Measurements from ENCODE around the gene DCAF4. TPM values are rescaled to one million over a fixed set of nuclear protein-coding genes. Genes with fewer than 3 reads are reported as not detected.

Gene DCAF4
- total and polyA plus RNA-seq, 2 of the 4 experiments (the other 2 are of a cell fraction), result 28.8 to 29.4 TPM

GRCh38 chr14:72925171-72925759, 999 bp upstream of the DCAF4 start:
- intact Hi-C loops (cut with micrococcal nuclease), result no loop called here
- Histone ChIP-seq H2BK5ac (ENCODE audit: low read depth, low read length, poor library complexity, severe bottlenecking) (no peak overlapping the region), H4K91ac (ENCODE audit: insufficient read depth, low read depth, low read length) (peak overlapping the region; percentile 39; the same call in 1 of the 2 replicates), H2BK120ac (ENCODE audit: low read depth, low read length) (peak overlapping the region; percentile 67; the same call in 1 of the 2 replicates), H3K9ac (ENCODE audit: low read depth, low read length) (peak overlapping the region; percentile 73; the same call in 1 of the 2 replicates), H3K56ac (ENCODE audit: extremely low read depth, insufficient read depth, low read length) (no peak overlapping the region), H3K27ac (ENCODE audit: insufficient read depth, low read length) (no peak overlapping the region), H2BK15ac (ENCODE audit: low read depth, low read length) (peak overlapping the region; percentile 73; the same call in 2 of the 3 replicates), H3K4me2 (ENCODE audit: low read depth, low read length) (peak overlapping the region; percentile 89; the same call in 1 of the 2 replicates), H3K27me3 (ENCODE audit: control insufficient read depth, insufficient read depth, low read length) (no peaks in the 10 kb centered on the region), H3K18ac (ENCODE audit: low read depth, low read length) (no peak overlapping the region), H3K79me1 (ENCODE audit: low read depth in 1 of 2, low read length in 2 of 2) (peaks cover 6 to 16% of the 10 kb centered on the region in 2 experiments; a peak in 2 of 4 replicates), H4K8ac (ENCODE audit: low read depth in 2 of 2, low read length in 2 of 2) (peak overlapping the region; percentile 70 to 90; a peak in 3 of 4 replicates), H2AFZ (replicated peaks; ENCODE audit: low read length, poor library complexity) (peak overlapping the region; percentile 96), H4K20me1 (ENCODE audit: insufficient read depth, low read length) (no peaks in the 10 kb centered on the region), H2AK5ac (ENCODE audit: low read depth, low read length) (peak overlapping the region; percentile 31; the same call in 1 of the 2 replicates), H2AK9ac (replicated peaks; ENCODE audit: low read depth, low read length, poor library complexity) (peak overlapping the region; percentile 89), H3K36me3 (ENCODE audit: control insufficient read depth, insufficient read depth, low read length) (no peaks in the 10 kb centered on the region), H3K14ac (replicated peaks; ENCODE audit: low read depth, low read length) (peak overlapping the region; percentile 70; the same call in 1 of the 2 replicates), H4K5ac (ENCODE audit: low read depth, low read length) (peak overlapping the region; percentile 46; the same call in 1 of the 2 replicates), H3K4me3 (ENCODE audit: insufficient read depth, low read depth, low read length) (no peak overlapping the region), H3K9me1 (ENCODE audit: insufficient read depth, low read length) (no peaks in the 10 kb centered on the region; the same call in 1 of the 2 replicates), H3K4me1 (ENCODE audit: control insufficient read depth, insufficient read depth, low read length) (no peaks in the 10 kb centered on the region), H3K23ac (ENCODE audit: low read depth, low read length) (peak overlapping the region; percentile 57; the same call in 1 of the 2 replicates), H3K9me3 (ENCODE audit: control insufficient read depth, insufficient read depth, low read length) (no peaks in the 10 kb centered on the region), H2BK20ac (ENCODE audit: low read depth, low read length) (peak overlapping the region; percentile 22; the same call in 1 of the 2 replicates), H3K4ac (ENCODE audit: low read depth, low read length) (peak overlapping the region; percentile 71; the same call in 1 of the 2 replicates)
- DNase-seq (no peak), ATAC-seq (ENCODE audit: low read depth) (no peak)
- TF ChIP-seq SMC3 (IDR thresholded peaks at IDR 0.05; ENCODE audit: low read depth, low read length) (no peak), NFE2L2 (IDR thresholded peaks at IDR 0.05; ENCODE audit: low read depth, low read length) (no peak), RCOR1 (IDR thresholded peaks at IDR 0.05; ENCODE audit: insufficient replicate concordance, low read length) (no peak), MXI1 (IDR thresholded peaks at IDR 0.05; ENCODE audit: borderline replicate concordance, low read depth, low read length) (no peak), MAZ (IDR thresholded peaks at IDR 0.05; ENCODE audit: borderline replicate concordance, low read depth, low read length) (no peak), CTCF (conservative IDR thresholded peaks at IDR 0.05; ENCODE audit: low read depth, low read length) (no peak)
- ChIA-PET CTCF (no interaction called here), POLR2A (ENCODE audit: unreplicated experiment) (no interaction called here)
- BruUV-seq (replicated peaks), result no TSS peak
- dilution Hi-C loops (cut with HindIII; ENCODE audit: low sequenced_read_pairs, unreplicated experiment), result no loop called here
- WGBS, 2 experiments (ENCODE audit: extremely low coverage in 2 of 2, insufficient read length in 1 of 2), result 87% methylated on average over 15 of the region's 22 CpGs; no CpG with 5 or more reads in 1 of the 2 experiments
- in situ Hi-C loops (cut with MboI; ENCODE audit: low sequenced_read_pairs), result no loop called here

Data from IMR-90 (cell line).